SK-N-SH (cell line): ENCODE measurements around the gene OLR1.

Source experiments
- GABPA ChIP-seq: IDR thresholded peaks from 2 replicates; pipeline ENCODE4 v1.4.0; 2012; ENCODE audit warnings: low read depth, mild to moderate bottlenecking
- SIN3A ChIP-seq: IDR thresholded peaks from 2 replicates; pipeline ENCODE4 v1.6.1; 2012; ENCODE audit warnings: low read depth, mild to moderate bottlenecking, low read length, moderate library complexity, borderline replicate concordance

DNA sequence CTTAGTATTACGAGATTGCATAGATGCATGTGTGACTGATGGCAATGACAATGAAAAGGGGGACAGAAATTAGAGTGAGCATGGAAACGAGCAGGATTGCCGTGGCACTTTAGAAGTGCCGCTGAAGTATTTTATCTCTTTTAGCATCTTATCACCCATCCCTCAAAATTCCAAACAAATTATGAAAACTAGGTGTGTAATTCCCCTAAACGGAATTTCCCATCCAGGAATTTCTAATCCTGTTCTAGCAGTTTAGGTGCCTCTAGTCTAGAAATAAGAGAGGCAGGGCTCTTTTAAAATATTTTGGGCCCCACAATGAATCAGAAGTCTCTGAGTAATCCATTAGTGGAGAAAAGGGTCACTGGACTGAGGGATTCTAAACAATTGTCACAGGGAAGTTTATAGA, 7.8 kb upstream of the OLR1 start:
- TF ChIP-seq GABPA (no peak), SIN3A (no peak)
